ENCODE measurements around the gene GTPBP4. TPM values are rescaled to one million over a fixed set of nuclear protein-coding genes. Genes with fewer than 3 reads are reported as not detected.

The GTPBP4 gene
- total and polyA plus RNA-seq, 10 donors = 16.6 to 48.6 (median 31.2) TPM

DNA sequence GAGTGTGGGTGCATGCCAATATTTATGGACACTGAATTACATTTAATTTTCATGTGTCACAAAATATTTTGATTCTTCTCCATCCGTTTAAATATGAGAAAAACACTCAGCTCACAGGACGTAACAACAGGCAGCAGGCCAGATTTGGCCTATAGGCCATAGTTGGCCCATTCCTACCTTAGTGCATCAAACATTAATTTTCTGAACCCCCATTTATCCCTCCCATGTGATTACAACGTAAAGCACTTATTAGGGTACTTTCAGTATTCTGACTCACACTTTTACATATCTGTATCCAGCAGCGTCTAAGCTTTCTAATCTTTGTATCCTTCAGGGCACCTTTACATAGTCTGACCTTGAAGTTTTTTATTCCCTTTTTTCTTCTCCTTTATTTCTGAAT is 56.7 kb downstream of the GTPBP4 start:
- peak overlapping the region; percentile 82 to 97 (median 94) for H3K27ac ChIP-seq

GRCh38 chr10:1045415-1045814 is 57.2 kb downstream of the GTPBP4 start:
- peaks cover 32 to 78% (median 62%) of the 10 kb centered on the region in 6 donors for H3K4me1 ChIP-seq
- H3K4me3 ChIP-seq = peak overlapping the region in 1 of 8 donors; percentile 64
- 73 to 87% (median 80%) methylated on average over 6 of the region's 6 CpGs for WGBS, 5 donors
- H3K27me3 ChIP-seq (replicated peaks in 1 of 7) = no peaks in the 10 kb centered on the region
- peak overlapping the region in 7 of 8 donors; percentile 92 to 97 (median 94) for H3K27ac ChIP-seq
- H3K9me3 ChIP-seq = no peaks in the 10 kb centered on the region
- TF ChIP-seq POLR2A (IDR thresholded peaks at IDR 0.05) (no peak), POLR2AphosphoS5 (IDR thresholded peaks at IDR 0.05) (no peak)
- TF ChIP-seq, protein P1, sequence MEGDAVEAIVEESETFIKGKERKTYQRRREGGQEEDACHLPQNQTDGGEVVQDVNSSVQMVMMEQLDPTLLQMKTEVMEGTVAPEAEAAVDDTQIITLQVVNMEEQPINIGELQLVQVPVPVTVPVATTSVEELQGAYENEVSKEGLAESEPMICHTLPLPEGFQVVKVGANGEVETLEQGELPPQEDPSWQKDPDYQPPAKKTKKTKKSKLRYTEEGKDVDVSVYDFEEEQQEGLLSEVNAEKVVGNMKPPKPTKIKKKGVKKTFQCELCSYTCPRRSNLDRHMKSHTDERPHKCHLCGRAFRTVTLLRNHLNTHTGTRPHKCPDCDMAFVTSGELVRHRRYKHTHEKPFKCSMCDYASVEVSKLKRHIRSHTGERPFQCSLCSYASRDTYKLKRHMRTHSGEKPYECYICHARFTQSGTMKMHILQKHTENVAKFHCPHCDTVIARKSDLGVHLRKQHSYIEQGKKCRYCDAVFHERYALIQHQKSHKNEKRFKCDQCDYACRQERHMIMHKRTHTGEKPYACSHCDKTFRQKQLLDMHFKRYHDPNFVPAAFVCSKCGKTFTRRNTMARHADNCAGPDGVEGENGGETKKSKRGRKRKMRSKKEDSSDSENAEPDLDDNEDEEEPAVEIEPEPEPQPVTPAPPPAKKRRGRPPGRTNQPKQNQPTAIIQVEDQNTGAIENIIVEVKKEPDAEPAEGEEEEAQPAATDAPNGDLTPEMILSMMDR (IDR thresholded peaks at IDR 0.05 in 8 of 11, conservative IDR thresholded peaks at IDR 0.05 in 3 of 11) = no peak
- no peak for DNase-seq
- intact Hi-C loops (cut with DNase I; ENCODE audit: low total_unique reads) = no loop called here
- peaks cover 0 to 31% (median 23%) of the 10 kb centered on the region in 6 donors for H3K36me3 ChIP-seq

More for the DNA sequence above, 56.7 kb downstream of the GTPBP4 start:
- WGBS, 5 donors = 66 to 80% (median 68%) methylated on average over 4 of the region's 4 CpGs
- intact Hi-C loops (cut with DNase I; ENCODE audit: low total_unique reads) = no loop called here
- H3K27me3 ChIP-seq (replicated peaks in 1 of 7) = no peaks in the 10 kb centered on the region
- peak overlapping the region in 1 of 8 donors; percentile 64 for H3K4me3 ChIP-seq
- H3K4me1 ChIP-seq = peaks cover 27 to 78% (median 58%) of the 10 kb centered on the region in 6 donors
- H3K36me3 ChIP-seq = peaks cover 0 to 35% (median 27%) of the 10 kb centered on the region in 6 donors
- H3K9me3 ChIP-seq = no peaks in the 10 kb centered on the region
- no peak for DNase-seq
- TF ChIP-seq POLR2AphosphoS5 (IDR thresholded peaks at IDR 0.05) = no peak
- TF ChIP-seq POLR2A (IDR thresholded peaks at IDR 0.05) = no peak
- TF ChIP-seq, protein P1 (IDR thresholded peaks at IDR 0.05 in 8 of 11, conservative IDR thresholded peaks at IDR 0.05 in 3 of 11) = no peak

DNA sequence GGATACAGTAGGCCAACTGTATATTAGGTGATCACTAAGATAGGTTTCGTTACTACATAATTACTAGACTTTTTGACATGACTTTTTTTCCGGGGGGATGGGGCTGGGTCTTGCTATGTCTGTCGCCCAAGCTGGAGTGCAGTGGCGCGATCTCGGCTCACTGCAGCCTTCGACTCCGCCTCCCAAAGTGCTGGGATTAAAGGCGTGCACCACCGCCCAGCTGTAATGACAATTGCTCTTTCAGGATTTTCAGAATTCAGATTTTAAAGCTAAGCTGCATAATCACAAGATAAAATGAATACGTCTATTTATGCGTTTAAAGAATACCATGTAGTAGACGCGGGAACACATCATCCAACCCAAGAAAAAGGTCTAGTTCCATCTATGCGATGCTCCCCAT is 59.7 kb downstream of the GTPBP4 start:
- Histone ChIP-seq H3K9me3 (no peaks in the 10 kb centered on the region), H3K27ac (peak overlapping the region; percentile 97 to 100 (median 98)), H3K4me1 (peaks cover 38 to 79% (median 64%) of the 10 kb centered on the region in 6 donors), H3K36me3 (peaks cover 0 to 30% (median 12%) of the 10 kb centered on the region in 6 donors), H3K4me3 (peak overlapping the region; percentile 54 to 91 (median 68)), H3K27me3 (replicated peaks in 1 of 7) (no peaks in the 10 kb centered on the region)
- DNase-seq = no peak
- TF ChIP-seq POLR2AphosphoS5 (IDR thresholded peaks at IDR 0.05) (no peak), POLR2A (IDR thresholded peaks at IDR 0.05) (no peak)
- TF ChIP-seq, protein P1 (IDR thresholded peaks at IDR 0.05 in 8 of 11, conservative IDR thresholded peaks at IDR 0.05 in 3 of 11) = no peak
- intact Hi-C loops (cut with DNase I; ENCODE audit: low total_unique reads) = no loop called here
- WGBS, 5 donors = 5 to 8% (median 7%) methylated on average over 15 of the region's 15 CpGs

DNA sequence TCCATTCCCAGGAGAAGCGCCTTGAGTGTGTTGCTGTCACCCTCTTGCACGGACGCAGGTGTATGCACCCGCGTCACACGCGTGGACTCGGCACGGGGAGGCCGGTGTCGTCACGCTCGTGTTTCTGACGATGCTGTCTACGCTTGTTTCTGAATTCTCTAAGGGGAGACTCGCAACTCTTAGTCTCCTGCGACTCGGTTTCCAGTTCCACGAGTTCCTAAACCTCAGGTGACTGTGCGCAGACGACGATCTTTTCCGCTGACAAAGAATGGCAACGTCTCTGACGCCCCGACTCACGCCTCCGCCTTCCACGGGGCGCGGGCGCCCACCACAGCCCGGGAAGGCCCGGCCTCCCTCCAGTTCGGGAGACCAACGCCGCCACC is 60.1 kb downstream of the GTPBP4 start:
- DNase-seq = peak; percentile 92
- intact Hi-C loops (cut with DNase I; ENCODE audit: low total_unique reads) = no loop called here

More for the DNA sequence above, 60.1 kb downstream of the GTPBP4 start:
- Histone ChIP-seq H3K4me1 (peaks cover 37 to 79% (median 64%) of the 10 kb centered on the region in 6 donors), H3K27me3 (replicated peaks in 1 of 7) (no peaks in the 10 kb centered on the region), H3K4me3 (peak overlapping the region; percentile 54 to 91 (median 68)), H3K36me3 (peaks cover 0 to 30% (median 15%) of the 10 kb centered on the region in 6 donors), H3K27ac (peak overlapping the region; percentile 97 to 100 (median 98)), H3K9me3 (no peaks in the 10 kb centered on the region)
- TF ChIP-seq, protein P1 (IDR thresholded peaks at IDR 0.05 in 8 of 11, conservative IDR thresholded peaks at IDR 0.05 in 3 of 11) = no peak
- TF ChIP-seq POLR2AphosphoS5 (IDR thresholded peaks at IDR 0.05) = no peak
- no peak for TF ChIP-seq POLR2A (IDR thresholded peaks at IDR 0.05)
- 0 to 1% (median 0%) methylated on average over 36 to 37 of the region's 37 CpGs for WGBS, 5 donors

Data from spleen (tissue), 11 donors.